PC-9 (cell line): ENCODE measurements around the gene CNTF. TPM values are rescaled to one million over a fixed set of nuclear protein-coding genes. Genes with fewer than 3 reads are reported as not detected.

ENCODE experiments used
- BruUV-seq: library from RNA; stranded (reverse); fragments of 400-500 nt; replicated peaks from 2 replicates; lab custom pipeline; 2021; lab: Mats Ljungman, UMichigan
- CTCF ChIA-PET: fragments of 300-600 bp; sonication (Branson Sonifier 250); formaldehyde crosslinking; loops from one replicate; lab custom pipeline; 2022; ENCODE audit warnings: antibody characterized with exemption; lab: Charles Lee
- POLR2A ChIA-PET: fragments of 300-600 bp; sonication (Branson Sonifier 250); formaldehyde crosslinking; loops from one replicate; lab custom pipeline; 2022; ENCODE audit warnings: antibody characterized with exemption; ENCODE audit not compliant: unreplicated experiment; lab: Charles Lee
- DNase-seq, 2 experiments: peaks; one replicate each; pipeline versions ENCODE4 v3.0.0 to v3.0.0-alpha.2; 2015 to 2022; ENCODE audit warnings: mixed read lengths in 1 of 2
- H2AFZ ChIP-seq: fragments of 200-600 bp; sonication (generic); 2 replicates; pipeline ENCODE4 v1.8.1; 2017; ENCODE audit warnings: antibody characterized with exemption
- H3F3A ChIP-seq: fragments of 200-600 bp; sonication (generic); 2 replicates; pipeline ENCODE4 v1.8.1; 2017; ENCODE audit warnings: antibody characterized with exemption, mild to moderate bottlenecking, low read depth; ENCODE audit not compliant: insufficient read depth
- H3K27ac ChIP-seq: fragments of 200-600 bp; sonication (generic); 2 replicates; pipeline ENCODE4 v1.6.1; 2016; ENCODE audit warnings: mixed run types
- H3K27me3 ChIP-seq: fragments of 200-600 bp; sonication (generic); 2 replicates; pipeline ENCODE4 v1.6.1; 2016; ENCODE audit warnings: low read depth, mixed run types; ENCODE audit not compliant: insufficient read depth
- H3K36me3 ChIP-seq: fragments of 200-600 bp; sonication (generic); 2 replicates; pipeline ENCODE4 v1.6.1; 2016; ENCODE audit warnings: low read depth, mixed run types
- H3K4me1 ChIP-seq: fragments of 200-600 bp; sonication (generic); replicated peaks from 2 replicates; pipeline ENCODE4 v1.6.1; 2016; ENCODE audit warnings: mixed run types; ENCODE audit not compliant: insufficient read depth
- H3K4me2 ChIP-seq: fragments of 200-600 bp; sonication (generic); 2 replicates; pipeline ENCODE4 v1.6.1; 2017; ENCODE audit warnings: mixed run types
- H3K4me3 ChIP-seq: fragments of 200-600 bp; sonication (generic); 2 replicates; pipeline ENCODE4 v1.6.1; 2016; ENCODE audit warnings: mixed run types
- H3K79me2 ChIP-seq: fragments of 200-600 bp; sonication (generic); 2 replicates; pipeline ENCODE4 v1.6.1; 2017; ENCODE audit warnings: low read depth, mixed run types
- H3K9me2 ChIP-seq: fragments of 200-600 bp; sonication (generic); 2 replicates; pipeline ENCODE4 v1.8.1; 2017; ENCODE audit warnings: mild to moderate bottlenecking; ENCODE audit not compliant: insufficient read depth
- H3K9me3 ChIP-seq: fragments of 200-600 bp; sonication (generic); 2 replicates; pipeline ENCODE4 v1.8.1; 2016; ENCODE audit warnings: low read depth; ENCODE audit not compliant: insufficient read depth
- H4K20me1 ChIP-seq: fragments of 200-600 bp; sonication (generic); 2 replicates; pipeline ENCODE4 v1.8.1; 2017; ENCODE audit not compliant: insufficient read depth
- EZH2 ChIP-seq: fragments of 200-600 bp; sonication (generic); IDR thresholded peaks from 2 replicates; pipeline ENCODE4 v1.8.0; 2017; ENCODE audit warnings: antibody characterized with exemption, low read depth
- intact Hi-C: fragments of 100-400 bp; cut with micrococcal nuclease; formaldehyde crosslinking; loops from one replicate; pipeline ENCODE4 v1.10.0; 2022; ENCODE audit not compliant: unreplicated experiment
- total RNA-seq: library from RNA; stranded (reverse); gene quantifications from 2 replicates; pipeline ENCODE4 v1.2.3, GENCODE V29; 2021
- TF ChIP-seq, protein P1 (sequence below): fragments of 200-600 bp; sonication (generic); conservative IDR thresholded peaks from 2 replicates; pipeline ENCODE4 v1.6.1; 2017; ENCODE audit warnings: mixed run types, antibody characterized with exemption, mild to moderate bottlenecking, moderate library complexity

Gene CNTF
- total RNA-seq, 1 experiment from 2014 or later = 3.4 TPM

GRCh38 chr11:58632510-58632909 lies 10.0 kb downstream of the CNTF start:
- Histone ChIP-seq H3K9me3 (no peaks in the 10 kb centered on the region), H3K9me2 (no peaks in the 10 kb centered on the region; the same call in 1 of the 2 replicates), H4K20me1 (no peaks in the 10 kb centered on the region), H3K27ac (no peak overlapping the region), H3K4me1 (peaks cover 1% of the 10 kb centered on the region), H3K4me2 (no peak overlapping the region), H3K79me2 (no peaks in the 10 kb centered on the region), H3K4me3 (no peak overlapping the region), H3K36me3 (no peaks in the 10 kb centered on the region), H3K27me3 (no peaks in the 10 kb centered on the region), H2AFZ (no peak overlapping the region), H3F3A (peaks cover 12% of the 10 kb centered on the region)
- no peak for DNase-seq
- intact Hi-C loops = no loop called here
- BruUV-seq = no TSS peak
- POLR2A ChIA-PET = interaction anchor here (0.5 kb wide), 1 partner anchor 530 kb away, joined by 5 read pairs; no protein-coding TSS in a partner anchor
- CTCF ChIA-PET = no interaction called here
- TF ChIP-seq EZH2 = no peak

- no peak overlapping the region for H3K4me2 ChIP-seq
- H3K27ac ChIP-seq = no peak overlapping the region
- POLR2A ChIA-PET = no interaction called here
- no peaks in the 10 kb centered on the region for H4K20me1 ChIP-seq
- CTCF ChIA-PET = no interaction called here
- TF ChIP-seq, protein P1, sequence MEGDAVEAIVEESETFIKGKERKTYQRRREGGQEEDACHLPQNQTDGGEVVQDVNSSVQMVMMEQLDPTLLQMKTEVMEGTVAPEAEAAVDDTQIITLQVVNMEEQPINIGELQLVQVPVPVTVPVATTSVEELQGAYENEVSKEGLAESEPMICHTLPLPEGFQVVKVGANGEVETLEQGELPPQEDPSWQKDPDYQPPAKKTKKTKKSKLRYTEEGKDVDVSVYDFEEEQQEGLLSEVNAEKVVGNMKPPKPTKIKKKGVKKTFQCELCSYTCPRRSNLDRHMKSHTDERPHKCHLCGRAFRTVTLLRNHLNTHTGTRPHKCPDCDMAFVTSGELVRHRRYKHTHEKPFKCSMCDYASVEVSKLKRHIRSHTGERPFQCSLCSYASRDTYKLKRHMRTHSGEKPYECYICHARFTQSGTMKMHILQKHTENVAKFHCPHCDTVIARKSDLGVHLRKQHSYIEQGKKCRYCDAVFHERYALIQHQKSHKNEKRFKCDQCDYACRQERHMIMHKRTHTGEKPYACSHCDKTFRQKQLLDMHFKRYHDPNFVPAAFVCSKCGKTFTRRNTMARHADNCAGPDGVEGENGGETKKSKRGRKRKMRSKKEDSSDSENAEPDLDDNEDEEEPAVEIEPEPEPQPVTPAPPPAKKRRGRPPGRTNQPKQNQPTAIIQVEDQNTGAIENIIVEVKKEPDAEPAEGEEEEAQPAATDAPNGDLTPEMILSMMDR = no peak
- no peak for TF ChIP-seq EZH2
- no TSS peak for BruUV-seq
- no peaks in the 10 kb centered on the region; the same call in 1 of the 2 replicates for H3K9me2 ChIP-seq
- H3K36me3 ChIP-seq = no peaks in the 10 kb centered on the region
- H3K27me3 ChIP-seq = no peaks in the 10 kb centered on the region
- H3F3A ChIP-seq = no peaks in the 10 kb centered on the region
- H3K4me1 ChIP-seq = no peaks in the 10 kb centered on the region
- H3K4me3 ChIP-seq = no peak overlapping the region
- no peaks in the 10 kb centered on the region for H3K79me2 ChIP-seq
- intact Hi-C loops = no loop called here
- no peak overlapping the region for H2AFZ ChIP-seq
- H3K9me3 ChIP-seq = no peaks in the 10 kb centered on the region
- DNase-seq = no peak
Observed at GRCh38 chr11:58636587-58636986, 14.1 kb downstream of the CNTF start.

GRCh38 chr11:58637371-58637770 lies 14.9 kb downstream of the CNTF start:
- CTCF ChIA-PET = no interaction called here
- H3K27ac ChIP-seq = no peak overlapping the region
- H3K4me1 ChIP-seq = no peaks in the 10 kb centered on the region
- H3K27me3 ChIP-seq = no peaks in the 10 kb centered on the region
- H3K4me3 ChIP-seq = no peak overlapping the region
- H3F3A ChIP-seq = no peaks in the 10 kb centered on the region
- POLR2A ChIA-PET = no interaction called here
- no peak for DNase-seq
- intact Hi-C loops = no loop called here
- TF ChIP-seq, protein P1 = no peak
- no peak for TF ChIP-seq EZH2
- no peaks in the 10 kb centered on the region for H3K79me2 ChIP-seq
- no TSS peak for BruUV-seq
- H3K4me2 ChIP-seq = no peak overlapping the region
- no peak overlapping the region for H2AFZ ChIP-seq
- no peaks in the 10 kb centered on the region for H3K9me2 ChIP-seq
- no peaks in the 10 kb centered on the region for H3K9me3 ChIP-seq
- no peaks in the 10 kb centered on the region for H3K36me3 ChIP-seq
- no peaks in the 10 kb centered on the region for H4K20me1 ChIP-seq

DNA sequence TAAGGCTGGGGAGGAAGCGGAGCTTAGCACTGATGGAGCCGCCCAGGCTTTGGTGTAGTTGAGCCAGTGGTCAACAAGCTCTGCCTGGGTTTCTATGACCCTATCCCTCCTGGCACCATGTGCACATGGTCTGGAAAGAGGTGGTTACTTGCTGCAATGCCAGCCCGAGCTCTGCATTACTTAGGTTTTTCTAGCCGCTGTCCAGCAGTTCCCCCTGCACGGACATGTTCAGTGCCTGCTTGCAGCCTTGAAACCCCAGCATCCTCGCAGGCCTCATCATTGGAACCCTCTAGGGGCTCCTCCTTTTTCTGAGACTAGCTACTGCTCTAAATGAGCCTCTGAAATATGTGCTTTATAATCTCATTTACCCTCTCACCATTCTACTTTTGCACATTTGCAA lies 16.6 kb downstream of the CNTF start:
- CTCF ChIA-PET = no interaction called here
- no peaks in the 10 kb centered on the region for H3K27me3 ChIP-seq

More for the DNA sequence above, 16.6 kb downstream of the CNTF start:
- Histone ChIP-seq H3K4me3 (no peak overlapping the region), H3K4me2 (no peak overlapping the region), H3K9me2 (no peaks in the 10 kb centered on the region), H4K20me1 (no peaks in the 10 kb centered on the region), H2AFZ (no peak overlapping the region), H3K9me3 (no peaks in the 10 kb centered on the region), H3F3A (no peaks in the 10 kb centered on the region), H3K4me1 (no peaks in the 10 kb centered on the region), H3K36me3 (no peaks in the 10 kb centered on the region), H3K79me2 (no peaks in the 10 kb centered on the region), H3K27ac (no peak overlapping the region)
- intact Hi-C loops = no loop called here
- TF ChIP-seq EZH2 = no peak
- TF ChIP-seq, protein P1 = no peak
- no peak for DNase-seq
- no TSS peak for BruUV-seq
- POLR2A ChIA-PET = no interaction called here
